ENCODE data around the gene IFIT2. TPM values are rescaled to one million over a fixed set of nuclear protein-coding genes. Genes with fewer than 3 reads are reported as not detected.
"Not testable (repeated sequence)": the region's sequence is repeated elsewhere in the genome, so short reads cannot be mapped to it uniquely, and the experiment has no call there.

The IFIT2 gene
- total and polyA plus RNA-seq, 2 donors, result 3.7 to 18.7 TPM

DNA sequence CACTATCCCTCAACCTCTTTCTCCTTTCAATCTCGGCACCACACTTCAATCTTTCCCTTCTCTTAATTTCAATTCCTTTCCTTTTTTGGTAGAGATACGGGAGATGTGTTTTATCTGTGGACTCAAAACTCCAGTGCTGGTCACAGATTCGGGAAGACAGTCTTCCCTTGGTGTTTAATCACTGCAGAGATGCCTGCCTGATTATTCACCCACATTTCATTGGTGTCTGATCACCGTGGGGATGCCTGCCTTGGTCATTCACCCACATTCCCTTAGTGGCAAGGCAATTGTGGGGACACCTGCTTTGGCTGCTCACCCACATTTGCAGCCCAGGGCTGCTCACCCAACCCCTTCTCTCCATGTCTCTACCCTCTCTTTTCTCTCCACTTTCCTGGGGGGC lies 16.5 kb upstream of the IFIT2 start:
- not testable (repeated sequence) for H3K27ac ChIP-seq (ENCODE audit: low read depth); DNase-seq (ENCODE audit: extremely low spot score); H3K36me3 ChIP-seq (ENCODE audit: insufficient read depth); H3K4me3 ChIP-seq (ENCODE audit: low read depth, low read length); H3K4me1 ChIP-seq (ENCODE audit: insufficient read depth)
- 55% methylated on average over 4 of the region's 4 CpGs for WGBS

DNA sequence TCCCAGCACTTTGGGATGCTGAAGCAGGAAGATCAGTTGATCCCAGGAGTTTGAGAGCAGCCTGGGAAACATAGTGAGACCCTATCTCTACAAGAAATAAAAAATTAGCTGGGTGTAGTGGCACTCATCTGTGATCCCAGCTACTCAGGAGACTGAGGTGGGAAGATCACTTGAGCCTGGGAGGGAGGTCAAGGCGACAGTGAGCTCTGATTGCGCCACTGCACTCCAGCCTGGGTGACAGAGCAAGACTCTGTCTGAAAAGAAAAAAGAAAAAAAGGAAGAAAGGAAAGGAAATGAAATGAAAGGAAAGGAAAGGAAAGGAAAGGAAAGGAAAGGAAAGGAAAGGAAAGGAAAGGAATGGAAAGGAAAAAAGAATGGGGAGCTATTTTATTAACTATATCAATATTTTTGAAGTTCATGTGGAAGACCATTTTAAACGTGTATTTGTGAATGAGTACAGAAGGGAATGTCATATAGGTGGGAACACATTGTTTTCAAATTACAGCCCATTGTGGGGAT lies 7.1 kb upstream of the IFIT2 start:
- WGBS, result 90% methylated on average over 3 of the region's 3 CpGs
- no peak for DNase-seq (ENCODE audit: extremely low spot score)
- no peak overlapping the region for H3K27ac ChIP-seq (ENCODE audit: low read depth)

DNA sequence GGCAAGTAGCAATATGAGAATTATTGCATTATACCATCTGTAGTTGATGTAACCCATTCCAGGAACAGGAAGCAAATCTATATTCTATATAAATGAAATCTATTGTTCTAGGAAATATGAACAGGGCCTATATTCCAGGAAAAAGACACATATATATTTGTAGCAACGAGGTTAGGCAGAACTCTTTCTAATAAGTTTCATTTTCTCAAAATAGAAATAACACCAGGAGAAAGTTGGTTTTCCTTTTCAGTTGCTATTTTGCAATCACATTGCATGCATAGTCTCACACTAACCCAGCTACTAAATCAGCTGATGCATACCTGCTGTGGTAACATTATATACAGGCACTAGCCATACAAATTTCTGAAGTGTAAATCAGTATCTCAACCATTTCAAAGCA lies 6.2 kb upstream of the IFIT2 start:
- Histone ChIP-seq H3K36me3 (ENCODE audit: insufficient read depth) (no peaks in the 10 kb centered on the region), H3K27ac (ENCODE audit: low read depth) (no peak overlapping the region), H3K4me3 (ENCODE audit: low read depth, low read length) (no peak overlapping the region), H3K4me1 (ENCODE audit: insufficient read depth) (no peaks in the 10 kb centered on the region)
- WGBS, result 57% methylated on average over 1 of the region's 1 CpG
- no peak for DNase-seq (ENCODE audit: extremely low spot score)

More for the DNA sequence above, 7.1 kb upstream of the IFIT2 start:
- no peak overlapping the region for H3K4me3 ChIP-seq (ENCODE audit: low read depth, low read length)
- no peaks in the 10 kb centered on the region for H3K36me3 ChIP-seq (ENCODE audit: insufficient read depth)
- no peaks in the 10 kb centered on the region for H3K4me1 ChIP-seq (ENCODE audit: insufficient read depth)

DNA sequence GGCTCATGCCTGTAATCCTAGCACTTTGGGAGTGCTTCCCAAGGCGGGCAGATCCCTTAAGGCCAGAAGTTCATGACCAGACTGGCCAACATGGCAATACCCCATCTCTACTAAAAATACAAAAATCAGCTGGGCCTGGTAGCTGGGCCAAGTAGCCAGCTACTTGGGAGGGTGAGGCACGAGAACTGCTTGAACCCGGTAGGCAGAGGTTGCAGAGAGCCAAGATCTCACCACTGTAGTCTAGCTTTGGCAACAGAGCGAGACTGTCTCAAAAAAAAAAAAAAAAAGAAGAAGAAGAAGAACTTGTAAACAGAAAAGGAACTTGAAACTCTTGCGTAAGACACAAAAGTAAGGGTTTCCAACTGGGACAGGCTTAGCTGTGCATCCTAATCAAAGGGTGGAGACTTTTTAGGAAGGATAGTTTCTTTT lies 5.6 kb upstream of the IFIT2 start:
- DNase-seq (ENCODE audit: extremely low spot score), result no peak
- Histone ChIP-seq H3K36me3 (ENCODE audit: insufficient read depth) (no peaks in the 10 kb centered on the region), H3K4me3 (ENCODE audit: low read depth, low read length) (no peak overlapping the region), H3K27ac (ENCODE audit: low read depth) (no peak overlapping the region), H3K4me1 (ENCODE audit: insufficient read depth) (no peaks in the 10 kb centered on the region)
- WGBS, result 37% methylated on average over 5 of the region's 5 CpGs

DNA sequence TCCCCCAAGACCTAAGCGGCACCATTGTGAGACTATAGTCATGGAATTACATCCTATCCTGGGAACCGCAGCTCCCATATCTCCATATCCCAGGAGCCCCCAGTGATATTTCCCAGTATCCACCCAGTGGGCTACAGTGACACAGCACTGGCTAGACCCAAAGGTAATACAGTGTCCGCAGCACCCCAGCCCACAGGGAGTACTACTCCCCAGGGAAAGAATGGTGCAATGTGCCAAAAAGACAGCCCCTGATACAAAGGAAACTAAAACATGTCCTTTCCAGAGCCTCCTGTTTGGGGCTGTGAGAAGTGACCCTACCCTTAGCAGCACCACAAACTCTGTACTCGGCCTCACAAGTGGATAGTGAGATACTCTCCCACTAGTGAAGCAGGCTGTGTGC lies 4.5 kb upstream of the IFIT2 start:
- H3K4me1 ChIP-seq (ENCODE audit: insufficient read depth), result no peaks in the 10 kb centered on the region
- H3K27ac ChIP-seq (ENCODE audit: low read depth), result no peak overlapping the region
- H3K4me3 ChIP-seq (ENCODE audit: low read depth, low read length), result no peak overlapping the region
- no peak for DNase-seq (ENCODE audit: extremely low spot score)
- H3K36me3 ChIP-seq (ENCODE audit: insufficient read depth), result no peaks in the 10 kb centered on the region
- 98% methylated on average over 4 of the region's 4 CpGs for WGBS

DNA sequence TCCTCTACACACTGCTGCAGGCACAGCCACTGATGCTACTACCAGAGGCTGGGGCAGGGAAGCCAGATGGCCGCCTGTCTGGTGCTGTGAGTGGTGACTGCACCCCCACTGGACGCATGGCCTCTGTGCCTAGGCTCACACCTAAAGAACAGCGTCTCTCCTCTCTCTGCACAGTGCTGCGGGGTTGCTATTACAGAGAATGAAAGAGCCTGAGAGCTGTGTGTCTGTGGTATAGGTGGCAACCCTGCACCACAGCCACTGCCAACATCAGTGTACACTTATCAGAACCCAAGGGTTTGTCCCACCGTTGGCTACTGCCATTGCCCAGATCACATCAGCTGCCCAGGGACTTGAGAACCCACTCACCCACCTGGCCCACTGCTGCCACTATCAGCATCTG lies 4.1 kb upstream of the IFIT2 start:
- Histone ChIP-seq H3K36me3 (ENCODE audit: insufficient read depth) (no peaks in the 10 kb centered on the region), H3K27ac (ENCODE audit: low read depth) (no peak overlapping the region), H3K4me3 (ENCODE audit: low read depth, low read length) (no peak overlapping the region), H3K4me1 (ENCODE audit: insufficient read depth) (no peaks in the 10 kb centered on the region)
- DNase-seq (ENCODE audit: extremely low spot score), result no peak
- WGBS, result 96% methylated on average over 5 of the region's 5 CpGs

DNA sequence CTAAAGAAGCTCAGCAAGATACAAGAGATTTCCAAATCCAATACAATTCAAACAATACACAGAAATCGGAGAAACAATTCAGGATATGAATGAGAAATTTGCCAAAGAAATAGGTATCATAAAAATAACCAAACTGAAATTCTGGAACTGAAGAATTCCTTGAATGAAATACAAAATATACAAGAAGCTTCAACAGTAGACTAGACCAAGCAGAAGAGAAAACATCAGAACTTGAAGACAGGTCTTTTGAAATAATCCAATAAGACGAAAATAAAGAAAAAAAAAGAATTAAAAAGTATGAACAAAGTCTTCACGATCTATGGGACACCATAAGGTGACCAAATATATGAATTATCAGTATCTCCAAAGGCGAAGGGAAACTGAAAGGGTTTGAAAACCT lies 2.8 kb upstream of the IFIT2 start:
- Histone ChIP-seq H3K4me3 (ENCODE audit: low read depth, low read length) (no peak overlapping the region), H3K27ac (ENCODE audit: low read depth) (no peak overlapping the region), H3K4me1 (ENCODE audit: insufficient read depth) (no peaks in the 10 kb centered on the region), H3K36me3 (ENCODE audit: insufficient read depth) (no peaks in the 10 kb centered on the region)
- DNase-seq (ENCODE audit: extremely low spot score), result no peak
- 72% methylated on average over 4 of the region's 4 CpGs for WGBS

DNA sequence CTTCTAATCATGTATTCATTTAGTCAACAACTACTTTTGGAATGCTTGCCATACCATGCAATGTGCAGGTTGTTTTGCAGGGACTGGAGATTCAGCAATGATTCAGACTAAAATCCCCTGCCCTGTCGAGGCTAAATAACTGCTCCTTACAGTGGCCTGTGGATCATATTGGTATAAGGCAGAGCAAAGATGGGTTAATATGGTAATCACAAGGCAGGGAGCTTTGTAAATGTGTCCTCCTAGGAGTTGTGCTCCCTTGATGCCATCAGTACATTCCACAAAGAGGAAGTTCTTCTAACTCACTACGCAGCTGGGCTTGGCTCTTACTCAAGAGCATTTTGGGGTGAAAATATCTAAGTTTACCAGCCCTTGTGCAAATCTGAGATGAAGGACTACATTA lies 614 bp upstream of the IFIT2 start:
- DNase-seq (ENCODE audit: extremely low spot score), result no peak
- H3K27ac ChIP-seq (ENCODE audit: low read depth), result peak overlapping the region; percentile 82
- H3K4me3 ChIP-seq (ENCODE audit: low read depth, low read length), result peak overlapping the region; percentile 44
- H3K36me3 ChIP-seq (ENCODE audit: insufficient read depth), result peaks cover 2% of the 10 kb centered on the region
- WGBS, result 7% methylated on average over 2 of the region's 2 CpGs
- no peaks in the 10 kb centered on the region for H3K4me1 ChIP-seq (ENCODE audit: insufficient read depth)

DNA sequence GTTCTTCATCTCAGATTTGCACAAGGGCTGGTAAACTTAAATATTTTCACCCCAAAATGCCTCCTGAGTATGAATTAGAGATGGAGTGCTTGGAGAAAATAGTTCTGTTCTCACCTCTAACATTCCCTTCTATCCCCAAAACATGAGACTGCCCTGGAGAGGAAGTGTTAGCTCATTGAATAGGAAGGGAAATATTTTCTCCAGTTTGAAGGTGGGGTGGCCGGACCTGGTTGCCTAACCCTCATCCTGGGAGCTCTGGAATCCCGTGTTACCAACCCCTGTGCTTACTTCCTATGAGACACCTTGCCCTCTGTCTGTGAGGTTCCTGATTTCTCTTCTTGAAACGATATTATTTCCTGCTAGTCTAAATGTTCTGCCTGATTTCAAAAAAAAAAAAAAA lies 779 bp downstream of the IFIT2 start:
- 40% methylated on average over 3 of the region's 3 CpGs for WGBS

DNA sequence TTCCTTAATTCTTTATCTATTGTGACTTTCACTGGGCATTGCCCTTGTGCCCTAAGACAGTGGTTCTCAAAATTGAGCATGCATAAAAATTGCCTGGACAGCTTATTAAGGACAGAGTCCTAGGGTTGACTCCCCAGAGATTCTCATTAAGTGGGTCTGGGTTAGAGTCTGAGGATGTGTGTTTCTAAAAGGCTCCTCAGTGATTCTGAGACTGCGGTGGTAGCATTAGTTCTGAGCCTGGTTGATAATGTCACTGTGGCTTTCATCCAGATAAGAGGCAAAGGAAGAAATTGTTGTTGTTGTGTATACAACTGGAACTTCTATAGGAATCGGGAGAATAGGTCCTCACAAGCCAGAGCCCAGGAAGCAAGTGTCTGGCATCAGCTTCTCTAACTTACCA lies 1.3 kb downstream of the IFIT2 start:
- H3K27ac ChIP-seq (ENCODE audit: low read depth), result no peak overlapping the region
- no peaks in the 10 kb centered on the region for H3K4me1 ChIP-seq (ENCODE audit: insufficient read depth)
- H3K36me3 ChIP-seq (ENCODE audit: insufficient read depth), result peaks cover 3% of the 10 kb centered on the region
- H3K4me3 ChIP-seq (ENCODE audit: low read depth, low read length), result no peak overlapping the region
- no peak for DNase-seq (ENCODE audit: extremely low spot score)
- WGBS, result 50% methylated on average over 2 of the region's 2 CpGs

More for the DNA sequence above, 779 bp downstream of the IFIT2 start:
- no peak for DNase-seq (ENCODE audit: extremely low spot score)
- Histone ChIP-seq H3K4me3 (ENCODE audit: low read depth, low read length) (peak overlapping the region; percentile 44), H3K27ac (ENCODE audit: low read depth) (peak overlapping the region; percentile 16), H3K4me1 (ENCODE audit: insufficient read depth) (no peaks in the 10 kb centered on the region), H3K36me3 (ENCODE audit: insufficient read depth) (peaks cover 3% of the 10 kb centered on the region)

DNA sequence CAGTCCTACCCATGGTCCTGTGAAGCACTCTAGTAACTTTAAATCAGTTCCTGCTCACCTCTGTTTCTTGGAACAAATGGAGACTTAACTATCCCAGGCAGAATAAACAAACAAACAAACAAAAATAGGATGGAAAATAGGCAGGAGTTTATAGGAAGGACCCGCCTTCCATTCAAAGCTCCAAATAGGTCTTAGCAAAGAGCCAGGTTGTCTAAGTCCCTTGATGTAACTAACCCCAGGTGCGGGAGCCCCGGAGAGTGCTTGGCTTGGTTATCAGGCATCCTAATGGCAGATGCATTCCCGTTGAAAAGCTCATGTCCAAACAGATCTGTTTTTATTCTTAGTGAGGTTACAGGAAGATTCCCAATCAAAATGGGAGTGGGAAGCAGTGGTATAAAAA lies 2.2 kb downstream of the IFIT2 start:
- no peak overlapping the region for H3K27ac ChIP-seq (ENCODE audit: low read depth)
- no peak for DNase-seq (ENCODE audit: extremely low spot score)
- H3K36me3 ChIP-seq (ENCODE audit: insufficient read depth), result peaks cover 3% of the 10 kb centered on the region
- no peak overlapping the region for H3K4me3 ChIP-seq (ENCODE audit: low read depth, low read length)
- WGBS, result 88% methylated on average over 4 of the region's 4 CpGs
- H3K4me1 ChIP-seq (ENCODE audit: insufficient read depth), result no peaks in the 10 kb centered on the region

DNA sequence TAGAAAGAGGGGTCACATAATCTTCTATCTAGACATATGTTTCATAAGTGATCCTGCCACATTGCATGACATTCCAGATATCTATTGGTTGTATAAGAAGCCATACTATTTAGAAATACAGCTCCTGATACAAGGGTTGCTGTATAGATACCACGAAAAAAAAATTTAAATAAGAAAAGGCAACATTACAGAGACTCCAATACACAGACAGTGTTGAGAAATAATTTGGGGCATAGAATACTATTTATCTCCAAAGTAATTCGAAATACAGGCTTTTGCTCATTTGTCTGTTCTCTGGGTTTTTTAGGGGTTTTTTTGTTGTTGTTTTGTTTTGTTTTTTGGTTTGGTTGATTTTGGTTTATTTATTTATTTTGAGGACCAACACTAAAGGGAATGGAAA lies 2.6 kb downstream of the IFIT2 start:
- peaks cover 3% of the 10 kb centered on the region for H3K36me3 ChIP-seq (ENCODE audit: insufficient read depth)
- DNase-seq (ENCODE audit: extremely low spot score), result no peak
- 96% methylated on average over 2 of the region's 2 CpGs for WGBS
- H3K27ac ChIP-seq (ENCODE audit: low read depth), result no peak overlapping the region
- H3K4me3 ChIP-seq (ENCODE audit: low read depth, low read length), result no peak overlapping the region
- H3K4me1 ChIP-seq (ENCODE audit: insufficient read depth), result no peaks in the 10 kb centered on the region

DNA sequence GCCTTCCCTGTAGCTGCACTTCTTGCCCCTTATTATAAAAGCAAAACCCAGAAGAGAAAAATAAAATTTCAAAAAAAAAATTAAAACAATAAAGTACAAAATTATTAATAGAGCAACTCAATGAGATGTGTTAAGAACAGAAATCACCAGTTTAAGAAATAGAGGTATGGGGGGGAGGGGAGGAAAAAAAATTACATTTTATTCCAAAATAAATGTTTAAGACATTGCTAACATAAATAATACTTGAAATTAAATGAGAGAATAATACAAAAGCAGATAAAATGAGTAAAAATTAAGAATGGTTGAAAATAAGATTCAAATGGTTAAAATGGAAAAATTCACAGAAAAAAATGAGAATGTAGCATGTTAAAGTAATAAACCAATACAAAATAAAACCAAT lies 3.1 kb downstream of the IFIT2 start:
- Histone ChIP-seq H3K27ac (ENCODE audit: low read depth) (no peak overlapping the region), H3K4me3 (ENCODE audit: low read depth, low read length) (no peak overlapping the region), H3K36me3 (ENCODE audit: insufficient read depth) (peaks cover 3% of the 10 kb centered on the region), H3K4me1 (ENCODE audit: insufficient read depth) (no peaks in the 10 kb centered on the region)
- DNase-seq (ENCODE audit: extremely low spot score), result no peak

DNA sequence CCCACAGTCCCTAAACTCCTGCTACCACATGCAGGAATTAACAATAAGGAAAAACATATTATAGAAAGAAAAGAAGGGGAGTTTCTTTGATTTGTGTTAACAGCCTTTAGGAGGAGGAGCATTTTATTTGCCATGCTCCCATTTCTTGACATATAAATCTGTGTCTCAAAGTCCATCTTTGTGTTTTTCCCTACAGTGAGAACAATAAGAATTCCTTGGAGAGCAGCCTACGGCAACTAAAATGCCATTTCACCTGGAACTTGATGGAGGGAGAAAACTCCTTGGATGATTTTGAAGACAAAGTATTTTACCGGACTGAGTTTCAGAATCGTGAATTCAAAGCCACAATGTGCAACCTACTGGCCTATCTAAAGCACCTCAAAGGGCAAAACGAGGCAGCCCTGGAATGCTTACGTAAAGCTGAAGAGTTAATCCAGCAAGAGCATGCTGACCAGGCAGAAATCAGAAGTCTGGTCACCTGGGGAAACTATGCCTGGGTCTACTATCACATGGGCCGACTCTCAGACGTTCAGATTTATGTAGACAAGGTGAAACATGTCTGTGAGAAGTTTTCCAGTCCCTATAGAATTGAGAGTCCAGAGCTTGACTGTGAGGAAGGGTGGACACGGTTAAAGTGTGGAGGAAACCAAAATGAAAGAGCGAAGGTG lies 4.1 kb downstream of the IFIT2 start:
- no peak overlapping the region for H3K4me3 ChIP-seq (ENCODE audit: low read depth, low read length)
- 93% methylated on average over 9 of the region's 9 CpGs for WGBS
- no peak overlapping the region for H3K27ac ChIP-seq (ENCODE audit: low read depth)
- DNase-seq (ENCODE audit: extremely low spot score), result no peak
- no peaks in the 10 kb centered on the region for H3K4me1 ChIP-seq (ENCODE audit: insufficient read depth)
- peaks cover 3% of the 10 kb centered on the region for H3K36me3 ChIP-seq (ENCODE audit: insufficient read depth)
